WTC11 (cell line): ENCODE results near the gene ALK.

Experiments used
- E2F5 ChIP-seq: sonication (generic); formaldehyde crosslinking; IDR thresholded peaks from 2 replicates; pipeline ENCODE4 v1.8.1; 2022; ENCODE audit warnings: mild to moderate bottlenecking, moderate library complexity, missing genetic modification reagents
- IRF2 ChIP-seq: sonication (generic); formaldehyde crosslinking; IDR thresholded peaks from 2 replicates; pipeline ENCODE4 v1.8.0; 2022; ENCODE audit warnings: low read depth, missing genetic modification reagents, borderline replicate concordance
- NR1H2 ChIP-seq: sonication (generic); formaldehyde crosslinking; IDR thresholded peaks from 2 replicates; pipeline ENCODE4 v1.9.0; 2021; ENCODE audit warnings: mild to moderate bottlenecking, moderate library complexity, missing genetic modification reagents
- SP1 ChIP-seq: sonication (generic); formaldehyde crosslinking; conservative IDR thresholded peaks from 2 replicates; pipeline ENCODE4 v1.8.1; 2022; ENCODE audit warnings: missing genetic modification reagents
- TEAD1 ChIP-seq: sonication (generic); formaldehyde crosslinking; IDR thresholded peaks from 2 replicates; pipeline ENCODE4 v1.8.0; 2022; ENCODE audit warnings: mild to moderate bottlenecking, missing genetic modification reagents
- TF ChIP-seq, protein P1 (sequence below): fragments of 200-600 bp; IDR thresholded peaks from 2 replicates; pipeline ENCODE4 v1.8.0; 2022; ENCODE audit warnings: antibody characterized with exemption

DNA sequence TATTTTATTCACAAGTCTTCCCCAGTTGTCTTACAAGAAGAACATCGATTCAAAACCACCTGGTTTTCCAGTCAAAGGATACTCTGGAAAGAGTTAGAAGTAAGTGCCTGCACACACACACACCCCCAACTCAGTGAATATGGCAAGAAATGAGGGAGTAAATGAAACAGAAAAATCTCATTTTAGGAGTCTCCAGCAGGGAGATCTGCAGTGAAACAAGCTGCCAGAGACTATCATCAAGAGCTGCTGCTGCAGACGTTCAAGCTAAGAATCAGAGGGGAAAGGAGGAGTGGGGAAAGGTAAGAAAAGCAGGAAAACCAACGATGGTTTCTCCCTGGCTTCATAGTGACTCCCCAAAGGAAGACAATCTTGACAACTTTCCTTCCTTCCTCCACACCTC lies 2.4 kb downstream of the ALK start:
- TF ChIP-seq, protein P1, sequence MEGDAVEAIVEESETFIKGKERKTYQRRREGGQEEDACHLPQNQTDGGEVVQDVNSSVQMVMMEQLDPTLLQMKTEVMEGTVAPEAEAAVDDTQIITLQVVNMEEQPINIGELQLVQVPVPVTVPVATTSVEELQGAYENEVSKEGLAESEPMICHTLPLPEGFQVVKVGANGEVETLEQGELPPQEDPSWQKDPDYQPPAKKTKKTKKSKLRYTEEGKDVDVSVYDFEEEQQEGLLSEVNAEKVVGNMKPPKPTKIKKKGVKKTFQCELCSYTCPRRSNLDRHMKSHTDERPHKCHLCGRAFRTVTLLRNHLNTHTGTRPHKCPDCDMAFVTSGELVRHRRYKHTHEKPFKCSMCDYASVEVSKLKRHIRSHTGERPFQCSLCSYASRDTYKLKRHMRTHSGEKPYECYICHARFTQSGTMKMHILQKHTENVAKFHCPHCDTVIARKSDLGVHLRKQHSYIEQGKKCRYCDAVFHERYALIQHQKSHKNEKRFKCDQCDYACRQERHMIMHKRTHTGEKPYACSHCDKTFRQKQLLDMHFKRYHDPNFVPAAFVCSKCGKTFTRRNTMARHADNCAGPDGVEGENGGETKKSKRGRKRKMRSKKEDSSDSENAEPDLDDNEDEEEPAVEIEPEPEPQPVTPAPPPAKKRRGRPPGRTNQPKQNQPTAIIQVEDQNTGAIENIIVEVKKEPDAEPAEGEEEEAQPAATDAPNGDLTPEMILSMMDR, result no peak
- TF ChIP-seq IRF2, result no peak
- TF ChIP-seq SP1 (CRISPR knock-in tag), result no peak
- no peak for TF ChIP-seq NR1H2 (CRISPR knock-in tag)
- TF ChIP-seq TEAD1 (CRISPR knock-in tag), result no peak
- no peak for TF ChIP-seq E2F5 (CRISPR knock-in tag)
